HCT116 (cell line): ENCODE results near the gene HES6. TPM values are rescaled to one million over a fixed set of nuclear protein-coding genes. Genes with fewer than 3 reads are reported as not detected.

ENCODE experiments used
- ATAC-seq: fragments of 200-7000 bp; cut with Tn5 transposase; 2 replicates; pipeline ENCODE4 v1.9.1; 2020; ENCODE audit warnings: mild to moderate bottlenecking, moderate library complexity
- BruUV-seq: library from RNA; stranded (reverse); fragments of 400-500 nt; replicated peaks from 2 replicates; lab custom pipeline; 2021; lab: Mats Ljungman, UMichigan
- CTCF ChIA-PET: fragments of 300-600 bp; sonication (Branson Sonifier 250); formaldehyde crosslinking; loops from one replicate; lab custom pipeline; 2021; ENCODE audit warnings: antibody characterized with exemption; lab: Charles Lee
- POLR2A ChIA-PET: fragments of 300-600, 350-600 bp; sonication (Branson Sonifier 250); formaldehyde crosslinking; loops from one replicate; lab custom pipeline; 2021; ENCODE audit warnings: antibody characterized with exemption; lab: Charles Lee
- RAD21 ChIA-PET, 2 experiments: fragments of 300-600 bp; sonication (Branson Sonifier 250); formaldehyde crosslinking; loops; one replicate each; lab custom pipeline; 2023; ENCODE audit warnings: low total read pairs in 2 of 2; ENCODE audit not compliant: uncharacterized antibody in 2 of 2, unreplicated experiment in 2 of 2, low non-redundant PET in 1 of 2; lab: Charles Lee
- DNase-seq: peaks from one replicate; pipeline ENCODE4 v3.0.0-alpha.2; 2010; ENCODE audit warnings: low read depth, low spot score
- H2AFZ ChIP-seq: fragments of 200-600 bp; shearing (Covaris generic), sonication (generic); 2 replicates; pipeline ENCODE4 v1.6.1; 2017; ENCODE audit warnings: low read depth, mixed run types, mixed read lengths, antibody characterized with exemption, low read length; ENCODE audit not compliant: poor library complexity, severe bottlenecking
- H3K27ac ChIP-seq: 2 replicates; pipeline ENCODE4 v1.5.1; 2012; ENCODE audit warnings: low read depth, low read length
- H3K27me3 ChIP-seq: fragments of 200-600 bp; sonication (generic); 2 replicates; pipeline ENCODE4 v1.6.1; 2016; ENCODE audit warnings: mixed run types, low read length, mixed read lengths; ENCODE audit not compliant: insufficient read depth
- H3K36me3 ChIP-seq, 2 experiments: fragments of 200-500 bp in 1 of 2; fragments of 200-600 bp in 1 of 2; sonication (Bioruptor generic) in 1 of 2; sonication (generic) in 1 of 2; 2 replicates each; pipeline versions ENCODE4 v1.5.1 to v1.6.1; 2014 to 2016; ENCODE audit warnings: low read length in 2 of 2, inconsistent platforms in 1 of 2, mixed read lengths in 1 of 2, mixed run types in 1 of 2; ENCODE audit not compliant: insufficient read depth in 2 of 2, control insufficient read depth in 1 of 2
- H3K4me1 ChIP-seq, 2 experiments: fragments of 200-600 bp in 1 of 2; sonication (generic) in 1 of 2; 2 replicates each; pipeline versions ENCODE4 v1.5.1 to v1.6.1; 2012 to 2017; ENCODE audit warnings: low read length in 2 of 2, inconsistent platforms in 1 of 2, mild to moderate bottlenecking in 1 of 2, mixed read lengths in 1 of 2, mixed run types in 1 of 2, moderate library complexity in 1 of 2; ENCODE audit not compliant: insufficient read depth in 2 of 2, control insufficient read depth in 1 of 2
- H3K4me2 ChIP-seq: fragments of 200-600 bp; sonication (generic); 2 replicates; pipeline ENCODE4 v1.6.1; 2017; ENCODE audit warnings: mixed run types, low read length, mixed read lengths
- H3K4me3 ChIP-seq, 2 experiments: fragments of 200-600 bp in 1 of 2; sonication (generic) in 1 of 2; replicated peaks in 1 of 2; 2 replicates each; pipeline ENCODE4 v1.5.1; 2011 to 2016; ENCODE audit warnings: low read length in 2 of 2, control low read depth in 1 of 2, low read depth in 1 of 2, mild to moderate bottlenecking in 1 of 2, mixed read lengths in 1 of 2, mixed run types in 1 of 2
- H3K79me2 ChIP-seq: fragments of 200-600 bp; sonication (generic); 2 replicates; pipeline ENCODE4 v1.6.1; 2017; ENCODE audit warnings: mild to moderate bottlenecking, mixed run types, low read length, moderate library complexity, mixed read lengths; ENCODE audit not compliant: insufficient read depth
- H3K9ac ChIP-seq: fragments of 200-600 bp; sonication (generic); 2 replicates; pipeline ENCODE4 v1.6.1; 2016; ENCODE audit warnings: low read length, mixed read lengths
- H3K9me2 ChIP-seq: fragments of 200-600 bp; sonication (generic), shearing (Covaris generic); 2 replicates; pipeline ENCODE4 v1.6.1; 2017; ENCODE audit warnings: mixed run types, mild to moderate bottlenecking, moderate library complexity; ENCODE audit not compliant: insufficient read depth
- H3K9me3 ChIP-seq, 2 experiments: fragments of 200-500 bp in 1 of 2; fragments of 200-600 bp in 1 of 2; sonication (Bioruptor generic) in 1 of 2; sonication (generic) in 1 of 2; 2 replicates each; pipeline ENCODE4 v1.6.1; 2014 to 2017; ENCODE audit warnings: low read length in 2 of 2, mixed read lengths in 2 of 2, inconsistent platforms in 1 of 2, low read depth in 1 of 2, mild to moderate bottlenecking in 1 of 2, mixed run types in 1 of 2, moderate library complexity in 1 of 2; ENCODE audit not compliant: control insufficient read depth in 1 of 2, insufficient read depth in 1 of 2
- H4K20me1 ChIP-seq: fragments of 200-600 bp; sonication (generic), shearing (Covaris generic); 2 replicates; pipeline ENCODE4 v1.6.1; 2017; ENCODE audit warnings: mixed run types, mild to moderate bottlenecking, moderate library complexity; ENCODE audit not compliant: insufficient read depth
- CBX3 ChIP-seq: IDR thresholded peaks from 2 replicates; pipeline ENCODE4 v1.6.1; 2012; ENCODE audit warnings: low read depth
- CEBPB ChIP-seq: IDR thresholded peaks from 2 replicates; pipeline ENCODE4 v1.6.1; 2012; ENCODE audit warnings: low read depth
- EZH2 ChIP-seq: fragments of 200-600 bp; sonication (generic); IDR thresholded peaks from 2 replicates; pipeline ENCODE4 v1.6.1; 2017; ENCODE audit warnings: antibody characterized with exemption, mixed run types
- EZH2phosphoT487 ChIP-seq: fragments of 200-600 bp; IDR thresholded peaks from 2 replicates; pipeline ENCODE4 v1.6.1; 2018; ENCODE audit warnings: antibody characterized with exemption, borderline replicate concordance
- FOSL1 ChIP-seq: IDR thresholded peaks from 2 replicates; pipeline ENCODE4 v1.6.1; 2012; ENCODE audit warnings: low read depth
- POLR2A ChIP-seq: IDR thresholded peaks from 2 replicates; pipeline ENCODE4 v1.7.0; 2011; ENCODE audit warnings: borderline replicate concordance; ENCODE audit not compliant: insufficient read depth, insufficient read length; ENCODE audit errors: extremely low read depth
- POLR2AphosphoS5 ChIP-seq: IDR thresholded peaks from 2 replicates; pipeline ENCODE4 v1.6.1; 2011; ENCODE audit warnings: mild to moderate bottlenecking, low read depth, low read length, moderate library complexity
- RAD21 ChIP-seq: IDR thresholded peaks from 2 replicates; pipeline ENCODE4 v1.6.1; 2012; ENCODE audit warnings: low read depth, mild to moderate bottlenecking
- SIN3A ChIP-seq: IDR thresholded peaks from 2 replicates; pipeline ENCODE4 v1.6.1; 2012; ENCODE audit warnings: low read depth
- SP1 ChIP-seq: IDR thresholded peaks from 2 replicates; pipeline ENCODE4 v1.6.1; 2012; ENCODE audit warnings: low read depth
- ZFX ChIP-seq: fragments of 450-650 bp; IDR thresholded peaks from 2 replicates; pipeline ENCODE4 v1.6.1; 2017
- intact Hi-C: fragments of 100-400 bp; cut with micrococcal nuclease; formaldehyde crosslinking; loops from 2 replicates; pipeline ENCODE4 v1.10.0; 2022
- total RNA-seq: library from RNA; stranded (reverse); gene quantifications from one replicate; pipeline ENCODE4 v1.2.1, GENCODE V29; 2021; ENCODE audit not compliant: unreplicated experiment
- TF ChIP-seq, protein P1 (sequence below): IDR thresholded peaks from 2 replicates; pipeline ENCODE4 v1.6.1; 2012
- TF ChIP-seq, protein P2 (sequence below): IDR thresholded peaks from 2 replicates; pipeline ENCODE4 v1.6.1; 2011; ENCODE audit warnings: mild to moderate bottlenecking, low read length, moderate library complexity; ENCODE audit not compliant: insufficient replicate concordance; ENCODE audit errors: extremely low read depth
- TF ChIP-seq, protein P3 (sequence below): IDR thresholded peaks from 2 replicates; pipeline ENCODE4 v1.6.1; 2012; ENCODE audit warnings: low read depth
- TF ChIP-seq, protein P4 (sequence below): IDR thresholded peaks from 2 replicates; pipeline ENCODE4 v1.6.1; 2012

The HES6 gene
- total RNA-seq, 1 experiment from 2014 or later, result 47.8 TPM

DNA sequence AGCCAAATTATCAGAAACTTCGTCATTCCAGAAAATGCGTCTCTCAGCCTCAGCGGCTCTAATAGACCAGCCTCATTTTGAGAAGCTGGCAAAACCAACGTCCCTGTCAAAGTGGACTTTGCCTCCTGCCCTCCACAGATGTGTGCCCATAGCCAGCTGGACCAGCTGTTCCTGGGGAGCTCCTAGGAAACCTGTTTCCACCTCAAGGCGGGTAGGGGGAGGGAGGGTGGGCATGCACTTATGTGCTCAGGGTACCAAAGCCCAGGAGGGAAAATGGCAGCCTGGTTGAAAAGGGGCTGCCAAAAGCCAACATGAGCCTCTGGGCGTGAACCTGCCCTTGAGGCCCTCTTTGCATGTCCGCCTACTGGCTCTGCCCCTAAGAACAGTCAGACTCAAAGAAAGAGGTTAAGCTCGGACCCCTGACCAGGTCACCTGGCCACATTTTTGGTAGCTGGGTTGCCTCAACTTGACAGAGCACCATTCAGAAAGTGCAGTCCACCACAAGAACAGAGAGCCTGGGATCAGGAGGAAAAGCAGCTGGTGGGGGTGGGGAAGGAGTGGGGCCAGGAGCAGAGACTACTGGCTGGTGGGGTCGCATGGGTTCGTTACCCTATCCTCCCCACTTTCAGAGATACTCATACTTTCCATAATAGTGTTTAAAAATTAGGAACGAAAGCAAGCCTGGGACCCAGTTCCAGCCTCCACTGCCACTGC, 45.1 kb upstream of the HES6 start:
- TF ChIP-seq, protein P1, sequence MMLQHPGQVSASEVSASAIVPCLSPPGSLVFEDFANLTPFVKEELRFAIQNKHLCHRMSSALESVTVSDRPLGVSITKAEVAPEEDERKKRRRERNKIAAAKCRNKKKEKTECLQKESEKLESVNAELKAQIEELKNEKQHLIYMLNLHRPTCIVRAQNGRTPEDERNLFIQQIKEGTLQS, result no peak
- TF ChIP-seq, protein P2, sequence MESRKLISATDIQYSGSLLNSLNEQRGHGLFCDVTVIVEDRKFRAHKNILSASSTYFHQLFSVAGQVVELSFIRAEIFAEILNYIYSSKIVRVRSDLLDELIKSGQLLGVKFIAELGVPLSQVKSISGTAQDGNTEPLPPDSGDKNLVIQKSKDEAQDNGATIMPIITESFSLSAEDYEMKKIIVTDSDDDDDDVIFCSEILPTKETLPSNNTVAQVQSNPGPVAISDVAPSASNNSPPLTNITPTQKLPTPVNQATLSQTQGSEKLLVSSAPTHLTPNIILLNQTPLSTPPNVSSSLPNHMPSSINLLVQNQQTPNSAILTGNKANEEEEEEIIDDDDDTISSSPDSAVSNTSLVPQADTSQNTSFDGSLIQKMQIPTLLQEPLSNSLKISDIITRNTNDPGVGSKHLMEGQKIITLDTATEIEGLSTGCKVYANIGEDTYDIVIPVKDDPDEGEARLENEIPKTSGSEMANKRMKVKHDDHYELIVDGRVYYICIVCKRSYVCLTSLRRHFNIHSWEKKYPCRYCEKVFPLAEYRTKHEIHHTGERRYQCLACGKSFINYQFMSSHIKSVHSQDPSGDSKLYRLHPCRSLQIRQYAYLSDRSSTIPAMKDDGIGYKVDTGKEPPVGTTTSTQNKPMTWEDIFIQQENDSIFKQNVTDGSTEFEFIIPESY, result no peak
- TF ChIP-seq, protein P3, sequence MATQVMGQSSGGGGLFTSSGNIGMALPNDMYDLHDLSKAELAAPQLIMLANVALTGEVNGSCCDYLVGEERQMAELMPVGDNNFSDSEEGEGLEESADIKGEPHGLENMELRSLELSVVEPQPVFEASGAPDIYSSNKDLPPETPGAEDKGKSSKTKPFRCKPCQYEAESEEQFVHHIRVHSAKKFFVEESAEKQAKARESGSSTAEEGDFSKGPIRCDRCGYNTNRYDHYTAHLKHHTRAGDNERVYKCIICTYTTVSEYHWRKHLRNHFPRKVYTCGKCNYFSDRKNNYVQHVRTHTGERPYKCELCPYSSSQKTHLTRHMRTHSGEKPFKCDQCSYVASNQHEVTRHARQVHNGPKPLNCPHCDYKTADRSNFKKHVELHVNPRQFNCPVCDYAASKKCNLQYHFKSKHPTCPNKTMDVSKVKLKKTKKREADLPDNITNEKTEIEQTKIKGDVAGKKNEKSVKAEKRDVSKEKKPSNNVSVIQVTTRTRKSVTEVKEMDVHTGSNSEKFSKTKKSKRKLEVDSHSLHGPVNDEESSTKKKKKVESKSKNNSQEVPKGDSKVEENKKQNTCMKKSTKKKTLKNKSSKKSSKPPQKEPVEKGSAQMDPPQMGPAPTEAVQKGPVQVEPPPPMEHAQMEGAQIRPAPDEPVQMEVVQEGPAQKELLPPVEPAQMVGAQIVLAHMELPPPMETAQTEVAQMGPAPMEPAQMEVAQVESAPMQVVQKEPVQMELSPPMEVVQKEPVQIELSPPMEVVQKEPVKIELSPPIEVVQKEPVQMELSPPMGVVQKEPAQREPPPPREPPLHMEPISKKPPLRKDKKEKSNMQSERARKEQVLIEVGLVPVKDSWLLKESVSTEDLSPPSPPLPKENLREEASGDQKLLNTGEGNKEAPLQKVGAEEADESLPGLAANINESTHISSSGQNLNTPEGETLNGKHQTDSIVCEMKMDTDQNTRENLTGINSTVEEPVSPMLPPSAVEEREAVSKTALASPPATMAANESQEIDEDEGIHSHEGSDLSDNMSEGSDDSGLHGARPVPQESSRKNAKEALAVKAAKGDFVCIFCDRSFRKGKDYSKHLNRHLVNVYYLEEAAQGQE, result no peak
- TF ChIP-seq FOSL1 (no peak), CBX3 (no peak), SP1 (no peak), ZFX (no peak), POLR2AphosphoS5 (no peak), SIN3A (no peak), EZH2 (no peak), EZH2phosphoT487 (no peak), POLR2A (no peak), RAD21 (no peak), CEBPB (no peak)
- TF ChIP-seq, protein P4, sequence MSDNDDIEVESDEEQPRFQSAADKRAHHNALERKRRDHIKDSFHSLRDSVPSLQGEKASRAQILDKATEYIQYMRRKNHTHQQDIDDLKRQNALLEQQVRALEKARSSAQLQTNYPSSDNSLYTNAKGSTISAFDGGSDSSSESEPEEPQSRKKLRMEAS, result no peak
- TF ChIP-seq, all 23 proteins: peak for 0
- intact Hi-C loops, result no loop called here
- H3K36me3 ChIP-seq, result no peaks in the 10 kb centered on the region
- H3K27ac ChIP-seq, result no peak overlapping the region
- RAD21 ChIA-PET, result no interaction called here
- H3K9ac ChIP-seq, result no peak overlapping the region
- POLR2A ChIA-PET, result no interaction called here
- DNase-seq (no peak), ATAC-seq (no peak)
- H2AFZ ChIP-seq, result no peak overlapping the region
- peaks cover 58% of the 10 kb centered on the region for H3K79me2 ChIP-seq
- H3K27me3 ChIP-seq, result no peaks in the 10 kb centered on the region
- H3K9me2 ChIP-seq, result no peaks in the 10 kb centered on the region
- H3K9me3 ChIP-seq, result no peaks in the 10 kb centered on the region
- H3K4me2 ChIP-seq, result no peak overlapping the region
- H3K4me1 ChIP-seq, result peaks cover 11 to 30% of the 10 kb centered on the region in 2 experiments
- no TSS peak for BruUV-seq
- CTCF ChIA-PET, result interaction anchor here (0.6 to 0.7 kb wide), 2 partner anchors 22 to 361 kb away, joined by 3 read pairs; no protein-coding TSS in a partner anchor
- 0 out of 2 replicates have a peak, but pooled peaks cover 4% of the 10 kb centered on the region for H4K20me1 ChIP-seq
- H3K4me3 ChIP-seq, result no peak overlapping the region
